Measurements from ENCODE around the gene LRATD1.

Gene LRATD1

DNA sequence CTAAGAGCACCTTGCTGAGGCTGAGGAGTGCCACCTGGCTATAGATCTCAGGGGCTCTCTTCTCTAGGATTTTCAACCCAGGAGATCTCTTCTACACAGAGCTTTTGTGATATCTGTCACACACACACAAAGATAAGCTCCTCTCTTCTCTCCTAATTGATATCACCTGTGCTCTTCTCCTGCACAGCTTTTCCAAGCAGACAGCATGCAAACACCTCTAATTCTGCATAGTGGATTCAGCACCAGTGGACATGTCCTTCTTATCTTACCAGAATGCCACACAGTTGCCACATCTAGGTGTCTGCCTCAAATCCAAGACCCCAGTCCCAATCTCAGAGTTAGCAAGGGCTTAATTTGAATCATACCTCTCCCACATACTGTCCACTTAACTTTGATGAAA lies 43.9 kb downstream of the LRATD1 start:
- DNase-seq (ENCODE audit: low read depth, low spot score), result no peak
- TF ChIP-seq ZNF274 (IDR thresholded peaks at IDR 0.05; ENCODE audit: low read depth, low read length) (no peak), YY1 (IDR thresholded peaks at IDR 0.05; ENCODE audit: insufficient read depth, insufficient read length) (no peak), SUZ12 (IDR thresholded peaks at IDR 0.05; ENCODE audit: extremely low read depth, insufficient read depth, insufficient read length) (no peak)
- Histone ChIP-seq H3K4me3 (ENCODE audit: insufficient read length, low read depth) (no peak overlapping the region), H3K9ac (ENCODE audit: insufficient read length, low read depth) (no peak overlapping the region), H3K4me1 (ENCODE audit: insufficient read depth, insufficient read length) (no peaks in the 10 kb centered on the region), H3K27me3 (ENCODE audit: insufficient read depth, insufficient read length) (no peaks in the 10 kb centered on the region), H3K36me3 (ENCODE audit: insufficient read depth, insufficient read length, low read length) (no peaks in the 10 kb centered on the region), H3K9me3 (ENCODE audit: insufficient read depth, low read length) (no peaks in the 10 kb centered on the region)

DNA sequence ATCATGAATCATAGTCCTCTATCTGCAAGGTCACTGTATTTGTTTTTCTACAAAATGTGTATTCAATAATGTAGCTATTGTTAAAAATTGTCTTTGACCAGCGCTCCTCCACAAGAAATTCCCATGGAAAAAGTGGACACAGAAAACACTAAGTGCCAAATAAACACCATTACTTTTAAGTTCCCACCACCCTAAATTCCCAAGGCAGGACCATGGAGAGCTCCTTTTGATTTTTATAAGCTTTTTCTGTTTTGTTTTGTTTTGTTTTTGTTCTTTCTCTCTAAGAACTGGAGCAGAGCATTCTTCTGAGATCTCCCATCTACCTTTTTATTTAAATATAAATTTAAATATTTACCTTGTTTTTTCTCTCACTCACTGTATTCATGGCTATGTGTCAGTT lies 44.5 kb downstream of the LRATD1 start:
- Histone ChIP-seq H3K36me3 (ENCODE audit: insufficient read depth, insufficient read length, low read length) (no peaks in the 10 kb centered on the region), H3K27me3 (ENCODE audit: insufficient read depth, insufficient read length) (no peaks in the 10 kb centered on the region), H3K4me1 (ENCODE audit: insufficient read depth, insufficient read length) (no peaks in the 10 kb centered on the region), H3K4me3 (ENCODE audit: insufficient read length, low read depth) (no peak overlapping the region), H3K9ac (ENCODE audit: insufficient read length, low read depth) (no peak overlapping the region), H3K9me3 (ENCODE audit: insufficient read depth, low read length) (no peaks in the 10 kb centered on the region)
- no peak for DNase-seq (ENCODE audit: low read depth, low spot score)
- no peak for TF ChIP-seq ZNF274 (IDR thresholded peaks at IDR 0.05; ENCODE audit: low read depth, low read length)
- no peak for TF ChIP-seq SUZ12 (IDR thresholded peaks at IDR 0.05; ENCODE audit: extremely low read depth, insufficient read depth, insufficient read length)
- TF ChIP-seq YY1 (IDR thresholded peaks at IDR 0.05; ENCODE audit: insufficient read depth, insufficient read length), result no peak

DNA sequence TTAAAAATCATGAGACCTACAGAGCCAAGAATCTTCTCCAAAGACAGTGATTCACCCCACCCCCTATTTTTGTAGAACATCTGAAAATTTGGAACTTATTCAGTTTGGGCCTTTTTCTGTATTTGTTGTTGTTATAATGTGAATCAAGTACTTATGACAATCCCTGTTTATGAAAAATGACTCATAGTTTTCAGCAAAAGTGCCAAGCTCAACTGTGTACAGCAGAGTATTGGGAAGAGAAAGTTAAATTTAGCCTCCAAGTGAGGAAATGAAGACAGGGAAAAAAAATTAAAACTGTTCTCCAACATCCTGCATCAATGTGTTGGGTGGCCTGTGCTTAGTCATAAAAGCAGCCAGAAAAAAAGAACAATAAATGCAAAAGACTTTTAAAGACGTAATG lies 46.2 kb downstream of the LRATD1 start:
- no peak for DNase-seq (ENCODE audit: low read depth, low spot score)
- Histone ChIP-seq H3K9me3 (ENCODE audit: insufficient read depth, low read length) (no peaks in the 10 kb centered on the region), H3K4me1 (ENCODE audit: insufficient read depth, insufficient read length) (no peaks in the 10 kb centered on the region), H3K4me3 (ENCODE audit: insufficient read length, low read depth) (no peak overlapping the region), H3K27me3 (ENCODE audit: insufficient read depth, insufficient read length) (no peaks in the 10 kb centered on the region), H3K36me3 (ENCODE audit: insufficient read depth, insufficient read length, low read length) (no peaks in the 10 kb centered on the region), H3K9ac (ENCODE audit: insufficient read length, low read depth) (no peak overlapping the region)
- TF ChIP-seq ZNF274 (IDR thresholded peaks at IDR 0.05; ENCODE audit: low read depth, low read length) (no peak), SUZ12 (IDR thresholded peaks at IDR 0.05; ENCODE audit: extremely low read depth, insufficient read depth, insufficient read length) (no peak), YY1 (IDR thresholded peaks at IDR 0.05; ENCODE audit: insufficient read depth, insufficient read length) (no peak)

DNA sequence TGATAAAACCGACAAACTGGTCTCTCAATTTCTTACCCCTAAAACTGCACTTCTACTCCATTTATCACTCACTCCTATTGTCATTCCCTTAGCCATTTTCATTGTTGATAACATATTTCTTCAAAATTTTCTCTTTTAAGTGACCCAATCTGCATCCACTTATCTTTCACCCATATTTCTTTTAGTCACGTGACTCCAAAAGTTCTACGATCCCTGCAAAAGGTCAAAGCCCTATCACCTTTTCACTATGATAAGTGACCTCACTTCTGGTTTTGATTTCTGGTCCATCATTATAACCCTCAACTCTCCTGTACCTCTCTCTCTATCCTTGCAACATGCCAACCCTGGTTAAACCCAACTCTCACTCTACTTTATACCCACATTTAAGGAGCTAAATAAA lies 49.1 kb downstream of the LRATD1 start:
- Histone ChIP-seq H3K9ac (ENCODE audit: insufficient read length, low read depth) (no peak overlapping the region), H3K27me3 (ENCODE audit: insufficient read depth, insufficient read length) (no peaks in the 10 kb centered on the region), H3K4me3 (ENCODE audit: insufficient read length, low read depth) (no peak overlapping the region), H3K36me3 (ENCODE audit: insufficient read depth, insufficient read length, low read length) (no peaks in the 10 kb centered on the region), H3K4me1 (ENCODE audit: insufficient read depth, insufficient read length) (no peaks in the 10 kb centered on the region), H3K9me3 (ENCODE audit: insufficient read depth, low read length) (no peaks in the 10 kb centered on the region)
- TF ChIP-seq SUZ12 (IDR thresholded peaks at IDR 0.05; ENCODE audit: extremely low read depth, insufficient read depth, insufficient read length) (no peak), ZNF274 (IDR thresholded peaks at IDR 0.05; ENCODE audit: low read depth, low read length) (no peak), YY1 (IDR thresholded peaks at IDR 0.05; ENCODE audit: insufficient read depth, insufficient read length) (no peak)
- no peak for DNase-seq (ENCODE audit: low read depth, low spot score)

Data from NT2/D1 (cell line).